Trophoblast cell (in vitro differentiated cells and primary cell): ENCODE measurements around the gene HERC5.

ENCODE experiments used
- DNase-seq, 2 donors: peaks; one replicate each; pipeline ENCODE4 v3.0.0-alpha.2; 2016
- H2AFZ ChIP-seq: 2 replicates; pipeline ENCODE4 v1.6.1; 2013; ENCODE audit warnings: low read length, moderate library complexity, mild to moderate bottlenecking; ENCODE audit not compliant: insufficient read depth, poor library complexity
- H2AK5ac ChIP-seq: 2 replicates; pipeline ENCODE4 v1.6.1; 2013; ENCODE audit warnings: mild to moderate bottlenecking, low read length
- H2BK120ac ChIP-seq: 2 replicates; pipeline ENCODE4 v1.6.1; 2013; ENCODE audit warnings: low read length, mild to moderate bottlenecking, moderate library complexity; ENCODE audit not compliant: insufficient read depth, poor library complexity
- H2BK12ac ChIP-seq: 2 replicates; pipeline ENCODE4 v1.6.1; 2013; ENCODE audit warnings: mild to moderate bottlenecking, low read length, moderate library complexity
- H2BK5ac ChIP-seq: 2 replicates; pipeline ENCODE4 v1.6.1; 2013; ENCODE audit warnings: low read length, low read depth, moderate library complexity, mild to moderate bottlenecking; ENCODE audit not compliant: poor library complexity
- H3K14ac ChIP-seq: 2 replicates; pipeline ENCODE4 v1.6.1; 2013; ENCODE audit warnings: mild to moderate bottlenecking, low read length
- H3K18ac ChIP-seq: 2 replicates; pipeline ENCODE4 v1.6.1; 2013; ENCODE audit warnings: mild to moderate bottlenecking, low read length
- H3K23ac ChIP-seq: 2 replicates; pipeline ENCODE4 v1.6.1; 2013; ENCODE audit warnings: low read length
- H3K27ac ChIP-seq: 2 replicates; pipeline ENCODE4 v1.5.1; 2013; ENCODE audit warnings: low read depth, mild to moderate bottlenecking, inconsistent platforms, low read length, moderate library complexity
- H3K27me3 ChIP-seq: 2 replicates; pipeline ENCODE4 v1.6.1; 2013; ENCODE audit warnings: inconsistent platforms, mild to moderate bottlenecking, low read length, moderate library complexity; ENCODE audit not compliant: insufficient read depth
- H3K36me3 ChIP-seq, 2 experiments: 1 replicate in 1 of 2; 2 replicates in 1 of 2; pipeline ENCODE4 v1.6.1; 2013; ENCODE audit warnings: low read length in 2 of 2, mild to moderate bottlenecking in 2 of 2, moderate library complexity in 1 of 2; ENCODE audit not compliant: insufficient read depth in 2 of 2, control insufficient read depth in 1 of 2
- H3K4ac ChIP-seq: 2 replicates; pipeline ENCODE4 v1.6.1; 2013; ENCODE audit warnings: low read depth, mild to moderate bottlenecking, low read length, moderate library complexity
- H3K4me1 ChIP-seq, 2 experiments: 1 replicate in 1 of 2; 2 replicates in 1 of 2; pipeline ENCODE4 v1.6.1; 2013; ENCODE audit warnings: low read length in 2 of 2, mild to moderate bottlenecking in 2 of 2, moderate library complexity in 1 of 2; ENCODE audit not compliant: insufficient read depth in 2 of 2, control insufficient read depth in 1 of 2
- H3K4me2 ChIP-seq: 2 replicates; pipeline ENCODE4 v1.6.1; 2013; ENCODE audit warnings: inconsistent platforms, mild to moderate bottlenecking, low read length, moderate library complexity
- H3K4me3 ChIP-seq: 2 replicates; pipeline ENCODE4 v1.5.1; 2013; ENCODE audit warnings: mild to moderate bottlenecking, low read depth, low read length, inconsistent platforms
- H3K79me1 ChIP-seq: one replicate; pipeline ENCODE4 v1.6.1; 2013; ENCODE audit warnings: low read length
- H3K79me2 ChIP-seq: 2 replicates; pipeline ENCODE4 v1.6.1; 2013; ENCODE audit warnings: low read length, mild to moderate bottlenecking; ENCODE audit not compliant: control insufficient read depth, insufficient read depth, poor library complexity
- H3K9ac ChIP-seq: 2 replicates; pipeline ENCODE4 v1.6.1; 2013; ENCODE audit warnings: mild to moderate bottlenecking, low read length
- H3K9me3 ChIP-seq: 2 replicates; pipeline ENCODE4 v1.6.1; 2013; ENCODE audit warnings: low read depth, mild to moderate bottlenecking, control low read depth, inconsistent platforms, low read length; ENCODE audit not compliant: insufficient read depth
- H4K12ac ChIP-seq: 2 replicates; pipeline ENCODE4 v1.6.1; 2013; ENCODE audit warnings: low read depth, mild to moderate bottlenecking, low read length, moderate library complexity
- H4K8ac ChIP-seq: 2 replicates; pipeline ENCODE4 v1.6.1; 2013; ENCODE audit warnings: low read depth, mild to moderate bottlenecking, low read length, moderate library complexity
- H4K91ac ChIP-seq: one replicate; pipeline ENCODE4 v1.6.1; 2013; ENCODE audit warnings: low read depth, mild to moderate bottlenecking, low read length, moderate library complexity
- WGBS: extraction: QIAGEN DNeasy Blood & Tissue Kit; methylation state at CpG from one replicate; pipeline ENCODE4 v1.1.7; 2013; ENCODE audit warnings: missing lambda C conversion rate; ENCODE audit not compliant: insufficient read length, insufficient coverage; ENCODE audit errors: extremely low coverage; 5-methylcytosine and 5-hydroxymethylcytosine counted together

HERC5 gene

DNA sequence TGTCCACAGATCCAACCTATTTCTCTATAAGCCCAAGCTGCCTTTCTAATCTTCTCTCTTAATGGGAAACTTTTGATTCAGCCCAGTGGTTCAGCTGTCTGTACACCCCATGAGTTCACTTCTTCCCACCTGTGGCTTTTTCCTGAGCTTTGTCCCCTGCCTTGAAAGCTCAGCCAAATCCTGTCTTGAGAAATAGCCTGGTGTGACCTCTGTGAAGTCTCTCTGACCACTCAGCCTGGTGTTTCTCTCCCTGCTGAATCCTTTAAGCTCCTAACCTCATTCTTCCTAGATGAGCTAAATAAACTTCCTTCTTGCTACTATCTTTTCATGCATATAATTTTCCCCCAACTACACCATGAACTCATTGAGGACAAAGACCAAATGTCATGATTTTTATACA is 15.2 kb upstream of the HERC5 start:
- Histone ChIP-seq H3K4me2 (no peak overlapping the region), H3K36me3 (peaks cover 0 to 2% of the 10 kb centered on the region in 2 experiments), H2BK120ac (no peak overlapping the region), H3K4ac (no peak overlapping the region), H3K9me3 (no peaks in the 10 kb centered on the region), H4K8ac (no peak overlapping the region), H2BK12ac (no peak overlapping the region), H2AK5ac (no peak overlapping the region), H3K27me3 (no peaks in the 10 kb centered on the region), H3K9ac (no peak overlapping the region), H3K4me1 (peaks cover 5 to 6% of the 10 kb centered on the region in 2 experiments), H4K91ac (no peak overlapping the region), H3K79me1 (peaks cover 2% of the 10 kb centered on the region), H2BK5ac (no peak overlapping the region), H2AFZ (no peak overlapping the region), H3K23ac (no peak overlapping the region), H3K79me2 (no peaks in the 10 kb centered on the region), H3K27ac (no peak overlapping the region), H3K4me3 (no peak overlapping the region), H3K14ac (no peak overlapping the region), H4K12ac (no peak overlapping the region), H3K18ac (no peak overlapping the region)
- DNase-seq: no peak

GRCh38 chr4:88442689-88443191 is 14.2 kb upstream of the HERC5 start:
- H3K36me3 ChIP-seq: peaks cover 0 to 2% of the 10 kb centered on the region in 2 experiments
- no peaks in the 10 kb centered on the region for H3K9me3 ChIP-seq
- no peak overlapping the region for H2BK120ac ChIP-seq
- H3K9ac ChIP-seq: no peak overlapping the region
- no peak overlapping the region for H4K8ac ChIP-seq
- H3K4ac ChIP-seq: no peak overlapping the region
- H4K12ac ChIP-seq: no peak overlapping the region
- DNase-seq: no peak
- no peak overlapping the region for H3K27ac ChIP-seq
- no peak overlapping the region for H3K4me3 ChIP-seq
- no peak overlapping the region for H2AK5ac ChIP-seq
- H3K79me2 ChIP-seq: no peaks in the 10 kb centered on the region
- no peaks in the 10 kb centered on the region for H3K27me3 ChIP-seq
- H3K23ac ChIP-seq: no peak overlapping the region
- H2BK5ac ChIP-seq: no peak overlapping the region
- WGBS: no CpG with 5 or more reads among the region's 1 CpG
- H3K14ac ChIP-seq: no peak overlapping the region
- H3K79me1 ChIP-seq: peaks cover 2% of the 10 kb centered on the region
- H4K91ac ChIP-seq: no peak overlapping the region
- H3K4me2 ChIP-seq: no peak overlapping the region
- H3K18ac ChIP-seq: no peak overlapping the region
- H2AFZ ChIP-seq: no peak overlapping the region
- H2BK12ac ChIP-seq: no peak overlapping the region
- H3K4me1 ChIP-seq: peaks cover 5 to 6% of the 10 kb centered on the region in 2 experiments

- Histone ChIP-seq H3K4ac (no peak overlapping the region), H4K91ac (no peak overlapping the region), H3K36me3 (peaks cover 0 to 2% of the 10 kb centered on the region in 2 experiments), H3K79me1 (peaks cover 2% of the 10 kb centered on the region), H3K14ac (no peak overlapping the region), H4K12ac (no peak overlapping the region), H2AK5ac (no peak overlapping the region), H3K18ac (no peak overlapping the region), H3K79me2 (no peaks in the 10 kb centered on the region), H3K27me3 (no peaks in the 10 kb centered on the region), H2AFZ (no peak overlapping the region), H3K9ac (no peak overlapping the region), H2BK120ac (no peak overlapping the region), H3K23ac (no peak overlapping the region), H3K27ac (no peak overlapping the region), H3K9me3 (no peaks in the 10 kb centered on the region), H3K4me3 (no peak overlapping the region), H3K4me1 (peaks cover 5 to 6% of the 10 kb centered on the region in 2 experiments), H3K4me2 (no peak overlapping the region), H2BK12ac (no peak overlapping the region), H2BK5ac (no peak overlapping the region), H4K8ac (no peak overlapping the region)
- no peak for DNase-seq
- WGBS: no CpG with 5 or more reads among the region's 5 CpGs
Measured at GRCh38 chr4:88443486-88443885, 13.4 kb upstream of the HERC5 start.

DNA sequence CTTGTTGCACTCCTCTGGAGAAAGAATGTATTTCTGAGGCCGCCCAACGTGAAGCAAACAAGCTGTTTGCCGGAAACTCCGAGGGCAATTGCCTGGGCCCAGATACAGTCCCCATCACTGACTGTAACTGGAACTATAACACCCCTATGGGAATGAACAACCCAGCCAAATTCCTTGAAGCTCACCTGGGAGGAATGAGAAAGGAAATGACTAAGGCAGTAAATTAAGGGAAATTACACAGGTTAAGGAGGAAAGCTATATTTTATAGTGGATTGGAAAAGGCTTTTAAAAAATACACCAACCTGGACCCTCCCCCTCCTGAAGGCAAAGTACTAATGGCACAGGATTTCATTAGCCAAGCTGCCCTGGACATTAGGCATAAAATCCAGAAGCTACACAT is 11.7 kb upstream of the HERC5 start:
- Histone ChIP-seq H3K9me3 (no peaks in the 10 kb centered on the region), H3K27me3 (no peaks in the 10 kb centered on the region), H3K4me1 (peaks cover 2 to 6% of the 10 kb centered on the region in 2 experiments), H4K12ac (no peak overlapping the region), H3K4ac (no peak overlapping the region), H2BK12ac (no peak overlapping the region), H3K79me2 (no peaks in the 10 kb centered on the region), H3K4me3 (no peak overlapping the region), H3K14ac (no peak overlapping the region), H4K8ac (no peak overlapping the region), H3K36me3 (peaks cover 0 to 2% of the 10 kb centered on the region in 2 experiments), H2AK5ac (no peak overlapping the region), H3K27ac (no peak overlapping the region), H3K23ac (no peak overlapping the region), H2AFZ (no peak overlapping the region), H3K4me2 (no peak overlapping the region), H3K18ac (no peak overlapping the region), H4K91ac (no peak overlapping the region), H3K79me1 (no peaks in the 10 kb centered on the region), H2BK5ac (no peak overlapping the region), H2BK120ac (no peak overlapping the region), H3K9ac (no peak overlapping the region)
- WGBS: no CpG with 5 or more reads among the region's 4 CpGs
- no peak for DNase-seq
